ENCODE measurements around the gene IGSF11.
A peak's percentile ranks its signal among the peaks of the same experiment; 100 is the strongest.

Gene IGSF11

GRCh38 chr3:118946449-118946848, 88.2 kb downstream of the IGSF11 start:
- DNase-seq: no peak

- DNase-seq: no peak
Measured at GRCh38 chr3:118945834-118946233, 88.8 kb downstream of the IGSF11 start.

GRCh38 chr3:118943597-118943996, 91.0 kb downstream of the IGSF11 start:
- no peak for DNase-seq

GRCh38 chr3:118942671-118943070, 92.0 kb downstream of the IGSF11 start:
- no peak for DNase-seq

GRCh38 chr3:118942195-118942594, 92.5 kb downstream of the IGSF11 start:
- no peak for DNase-seq

- DNase-seq: no peak
Measured at GRCh38 chr3:118941236-118941635, 93.4 kb downstream of the IGSF11 start.

- no peak for DNase-seq
Measured at GRCh38 chr3:118938183-118938961, 96.3 kb downstream of the IGSF11 start.

- no peak for DNase-seq
Measured at GRCh38 chr3:118936811-118937210, 97.8 kb downstream of the IGSF11 start.

GRCh38 chr3:118932822-118933558, 101.7 kb downstream of the IGSF11 start:
- no peak for DNase-seq

GRCh38 chr3:118931996-118932395, 102.7 kb downstream of the IGSF11 start:
- no peak for DNase-seq

- DNase-seq: no peak
Measured at GRCh38 chr3:118927449-118927848, 107.2 kb downstream of the IGSF11 start.

- DNase-seq: no peak
Measured at GRCh38 chr3:118912188-118912587, 122.5 kb downstream of the IGSF11 start.

- no peak for DNase-seq
Measured at GRCh38 chr3:118910332-118910731, 124.3 kb downstream of the IGSF11 start.

- DNase-seq: no peak
Measured at GRCh38 chr3:118909763-118910162, 124.9 kb downstream of the IGSF11 start.

GRCh38 chr3:118907909-118908308, 126.7 kb downstream of the IGSF11 start:
- DNase-seq: no peak

- DNase-seq: no peak
Measured at GRCh38 chr3:118900737-118901525, 133.7 kb downstream of the IGSF11 start.

GRCh38 chr3:118890206-118890605, 144.4 kb downstream of the IGSF11 start:
- no peak for DNase-seq

GRCh38 chr3:118889691-118890090, 145.0 kb downstream of the IGSF11 start:
- no peak for DNase-seq

- no peak for DNase-seq
Measured at GRCh38 chr3:118886708-118887107, 147.9 kb downstream of the IGSF11 start.

- DNase-seq: peak; percentile 83
Measured at GRCh38 chr3:118884748-118885206, 149.9 kb downstream of the IGSF11 start.

- peak; percentile 76 for DNase-seq
Measured at GRCh38 chr3:118882353-118882947, 152.2 kb downstream of the IGSF11 start.

GRCh38 chr3:118868051-118868450, 166.6 kb downstream of the IGSF11 start:
- no peak for DNase-seq

GRCh38 chr3:118863731-118864322, 170.8 kb downstream of the IGSF11 start:
- no peak for DNase-seq

All from stimulated activated CD4-positive, alpha-beta T cell treated with anti-CD3 and anti-CD28 coated beads, Interleukin-4, amount 100 ng/mL, for 24 hours (primary cell).